Duodenal mucosa (tissue), 2 donors: ENCODE data around the gene SLC7A7.
"Not testable (repeated sequence)": the region's sequence is repeated elsewhere in the genome, so short reads cannot be mapped to it uniquely, and the experiment has no call there.

Experiments
- H3K27ac ChIP-seq: one replicate; pipeline ENCODE4 v1.7.0; 2013; ENCODE audit warnings: low read depth, low read length
- H3K27me3 ChIP-seq, 2 donors: one replicate each; pipeline ENCODE4 v1.7.0; 2013; ENCODE audit warnings: low read length in 2 of 2, control low read depth in 1 of 2; ENCODE audit not compliant: insufficient read depth in 2 of 2, control insufficient read depth in 1 of 2
- H3K36me3 ChIP-seq, 2 donors: one replicate each; pipeline ENCODE4 v1.7.0; 2013; ENCODE audit warnings: low read length in 2 of 2, control low read depth in 1 of 2; ENCODE audit not compliant: insufficient read depth in 2 of 2, control insufficient read depth in 1 of 2
- H3K4me1 ChIP-seq, 2 donors: one replicate each; pipeline ENCODE4 v1.7.0; 2013; ENCODE audit warnings: low read length in 2 of 2, control low read depth in 1 of 2; ENCODE audit not compliant: insufficient read depth in 2 of 2, control insufficient read depth in 1 of 2
- H3K4me3 ChIP-seq, 2 donors: one replicate each; pipeline ENCODE4 v1.7.0; 2013; ENCODE audit warnings: low read length in 2 of 2, low read depth in 1 of 2
- H3K9ac ChIP-seq, 2 donors: one replicate each; pipeline ENCODE4 v1.7.0; 2013; ENCODE audit warnings: low read length in 2 of 2, low read depth in 1 of 2
- H3K9me3 ChIP-seq, 2 donors: one replicate each; pipeline ENCODE4 v1.7.0; 2013; ENCODE audit warnings: low read length in 2 of 2, control low read depth in 1 of 2; ENCODE audit not compliant: control insufficient read depth in 1 of 2

SLC7A7 gene

GRCh38 chr14:22793550-22793949, 21.7 kb downstream of the SLC7A7 start:
- H3K4me3 ChIP-seq, H3K9ac ChIP-seq, H3K36me3 ChIP-seq, H3K27ac ChIP-seq, H3K9me3 ChIP-seq, H3K27me3 ChIP-seq: not testable (repeated sequence)
- peaks cover 23 to 24% of the 10 kb centered on the region in 2 donors for H3K4me1 ChIP-seq

- Histone ChIP-seq H3K27me3 (no peaks in the 10 kb centered on the region), H3K9ac (no peak overlapping the region), H3K36me3 (no peaks in the 10 kb centered on the region), H3K9me3 (no peaks in the 10 kb centered on the region), H3K4me3 (no peak overlapping the region), H3K27ac (no peak overlapping the region), H3K4me1 (peaks cover 15% of the 10 kb centered on the region in 2 donors)
Observed at GRCh38 chr14:22792158-22792557, 23.1 kb downstream of the SLC7A7 start.

GRCh38 chr14:22791301-22791700, 23.9 kb downstream of the SLC7A7 start:
- Histone ChIP-seq H3K27ac (no peak overlapping the region), H3K9me3 (no peaks in the 10 kb centered on the region), H3K4me3 (no peak overlapping the region), H3K36me3 (no peaks in the 10 kb centered on the region), H3K27me3 (no peaks in the 10 kb centered on the region), H3K9ac (no peak overlapping the region), H3K4me1 (peaks cover 7% of the 10 kb centered on the region in 2 donors)

GRCh38 chr14:22786685-22787084, 28.6 kb downstream of the SLC7A7 start:
- Histone ChIP-seq H3K27ac (no peak overlapping the region), H3K4me3 (no peak overlapping the region), H3K9ac (no peak overlapping the region), H3K4me1 (peaks cover 2 to 4% of the 10 kb centered on the region in 2 donors), H3K9me3 (no peaks in the 10 kb centered on the region), H3K36me3 (no peaks in the 10 kb centered on the region), H3K27me3 (no peaks in the 10 kb centered on the region)

GRCh38 chr14:22781301-22781991, 33.8 kb downstream of the SLC7A7 start:
- no peak overlapping the region for H3K27ac ChIP-seq

GRCh38 chr14:22780941-22781300, 34.3 kb downstream of the SLC7A7 start:
- Histone ChIP-seq H3K27ac (no peak overlapping the region), H3K4me3 (no peak overlapping the region), H3K9me3 (no peaks in the 10 kb centered on the region), H3K9ac (no peak overlapping the region), H3K4me1 (peaks cover 14 to 19% of the 10 kb centered on the region in 2 donors), H3K27me3 (no peaks in the 10 kb centered on the region), H3K36me3 (peaks cover 0 to 8% of the 10 kb centered on the region in 2 donors)

More at GRCh38 chr14:22781301-22781991, 33.8 kb downstream of the SLC7A7 start:
- Histone ChIP-seq H3K9me3 (no peaks in the 10 kb centered on the region), H3K4me1 (peaks cover 14 to 19% of the 10 kb centered on the region in 2 donors), H3K9ac (no peak overlapping the region), H3K4me3 (no peak overlapping the region), H3K36me3 (peaks cover 0 to 3% of the 10 kb centered on the region in 2 donors), H3K27me3 (no peaks in the 10 kb centered on the region)

- peaks cover 14 to 19% of the 10 kb centered on the region in 2 donors for H3K4me1 ChIP-seq
- H3K27ac ChIP-seq = no peak overlapping the region
- peaks cover 0 to 15% of the 10 kb centered on the region in 2 donors for H3K36me3 ChIP-seq
- H3K4me3 ChIP-seq = no peak overlapping the region
- H3K9ac ChIP-seq = no peak overlapping the region
- no peaks in the 10 kb centered on the region for H3K9me3 ChIP-seq
- no peaks in the 10 kb centered on the region for H3K27me3 ChIP-seq
Observed at GRCh38 chr14:22780105-22780679, 35.0 kb downstream of the SLC7A7 start.

GRCh38 chr14:22778084-22778483, 37.2 kb downstream of the SLC7A7 start:
- H3K9ac ChIP-seq = no peak overlapping the region
- no peaks in the 10 kb centered on the region for H3K27me3 ChIP-seq
- H3K9me3 ChIP-seq = no peaks in the 10 kb centered on the region
- no peak overlapping the region for H3K27ac ChIP-seq
- H3K4me3 ChIP-seq = no peak overlapping the region
- H3K4me1 ChIP-seq = peaks cover 11 to 19% of the 10 kb centered on the region in 2 donors
- H3K36me3 ChIP-seq = peaks cover 0 to 34% of the 10 kb centered on the region in 2 donors

- H3K9ac ChIP-seq, H3K27me3 ChIP-seq, H3K9me3 ChIP-seq, H3K4me3 ChIP-seq, H3K27ac ChIP-seq: not testable (repeated sequence)
- Histone ChIP-seq H3K36me3 (peaks cover 0 to 43% of the 10 kb centered on the region in 2 donors), H3K4me1 (peaks cover 11 to 19% of the 10 kb centered on the region in 2 donors)
Observed at GRCh38 chr14:22776849-22777248, 38.4 kb downstream of the SLC7A7 start.

GRCh38 chr14:22776215-22776614, 39.0 kb downstream of the SLC7A7 start:
- Histone ChIP-seq H3K4me3 (no peak overlapping the region), H3K9me3 (no peaks in the 10 kb centered on the region), H3K4me1 (peaks cover 5 to 12% of the 10 kb centered on the region in 2 donors), H3K9ac (no peak overlapping the region), H3K27me3 (no peaks in the 10 kb centered on the region), H3K27ac (no peak overlapping the region), H3K36me3 (peaks cover 5 to 50% of the 10 kb centered on the region in 2 donors)
